CD14-positive monocyte (primary cell): ENCODE data around the gene DLGAP1. TPM values are rescaled to one million over a fixed set of nuclear protein-coding genes. Genes with fewer than 3 reads are reported as not detected.

Experiments
- DNase-seq, 3 donors: peaks; one replicate each; pipeline ENCODE4 v3.0.0-alpha.2; 2011 to 2022
- H2AFZ ChIP-seq: 2 replicates; pipeline ENCODE4 v1.6.0; 2012; ENCODE audit warnings: mild to moderate bottlenecking, low read depth, low read length, inconsistent platforms; ENCODE audit not compliant: insufficient read depth, poor library complexity, severe bottlenecking
- H3K27ac ChIP-seq, 2 donors: 1 replicate in 1 of 2; 2 replicates in 1 of 2; pipeline ENCODE4 v1.5.1; 2012 to 2013; ENCODE audit warnings: low read length in 2 of 2, control low read depth in 1 of 2, inconsistent platforms in 1 of 2, low read depth in 1 of 2, mild to moderate bottlenecking in 1 of 2
- H3K27me3 ChIP-seq, 2 donors: one replicate each; pipeline versions ENCODE4 v1.6.0 to v1.6.1; 2011 to 2013; ENCODE audit warnings: low read length in 2 of 2; ENCODE audit not compliant: control insufficient read depth in 2 of 2, insufficient read depth in 2 of 2
- H3K36me3 ChIP-seq, 2 donors: replicated peaks in 1 of 2; 1 replicate in 1 of 2; 2 replicates in 1 of 2; pipeline versions ENCODE4 v1.5.1 to v1.6.1; 2012 to 2013; ENCODE audit warnings: low read length in 2 of 2, control low read depth in 1 of 2, inconsistent platforms in 1 of 2, mild to moderate bottlenecking in 1 of 2; ENCODE audit not compliant: insufficient read depth in 2 of 2, control insufficient read depth in 1 of 2
- H3K4me1 ChIP-seq, 2 donors: 1 replicate in 1 of 2; 2 replicates in 1 of 2; pipeline versions ENCODE4 v1.5.1 to v1.6.1; 2012 to 2013; ENCODE audit warnings: low read length in 2 of 2, control low read depth in 1 of 2, inconsistent platforms in 1 of 2, mild to moderate bottlenecking in 1 of 2, moderate library complexity in 1 of 2; ENCODE audit not compliant: insufficient read depth in 2 of 2, control insufficient read depth in 1 of 2
- H3K4me2 ChIP-seq: replicated peaks from 2 replicates; pipeline ENCODE3; 2012; ENCODE audit warnings: low read length, moderate library complexity, mild to moderate bottlenecking; ENCODE audit not compliant: poor library complexity, severe bottlenecking; ENCODE audit errors: extremely low read depth
- H3K4me3 ChIP-seq, 3 experiments: fragments of 200-600 bp in 1 of 3; sonication (generic) in 1 of 3; replicated peaks in 1 of 3; 1 replicate in 2 of 3; 2 replicates in 1 of 3; pipeline ENCODE4 v1.5.1; 2011 to 2013; ENCODE audit warnings: low read length in 3 of 3, mild to moderate bottlenecking in 3 of 3, control low read depth in 2 of 3, low read depth in 2 of 3, inconsistent platforms in 1 of 3, moderate library complexity in 1 of 3
- H3K79me2 ChIP-seq: 2 replicates; pipeline ENCODE4 v1.6.0; 2012; ENCODE audit warnings: mild to moderate bottlenecking, control low read depth, inconsistent platforms, low read length, moderate library complexity; ENCODE audit not compliant: insufficient read depth
- H3K9ac ChIP-seq: 2 replicates; pipeline ENCODE4 v1.6.0; 2017; ENCODE audit warnings: low read length, mild to moderate bottlenecking; ENCODE audit not compliant: insufficient read depth, poor library complexity, severe bottlenecking
- H3K9me3 ChIP-seq, 2 donors: replicated peaks in 1 of 2; 1 replicate in 1 of 2; 2 replicates in 1 of 2; pipeline versions ENCODE4 v1.5.1 to v1.6.1; 2012 to 2013; ENCODE audit warnings: low read length in 2 of 2, control low read depth in 1 of 2; ENCODE audit not compliant: control insufficient read depth in 1 of 2, insufficient read depth in 1 of 2
- H4K20me1 ChIP-seq: 2 replicates; pipeline ENCODE4 v1.6.0; 2012; ENCODE audit warnings: mild to moderate bottlenecking, low read length, control low read depth, moderate library complexity; ENCODE audit not compliant: insufficient read depth
- H3K27ac Mint-ChIP-seq, 7 donors: one replicate each; pipeline ENCODE4 v1.8.0; 2020; ENCODE audit warnings: mild to moderate bottlenecking in 7 of 7, mixed read lengths in 7 of 7, moderate library complexity in 6 of 7, inconsistent platforms in 2 of 7
- H3K27me3 Mint-ChIP-seq, 3 donors: one replicate each; pipeline ENCODE4 v1.8.0; 2021 to 2022; ENCODE audit warnings: low read depth in 3 of 3, mild to moderate bottlenecking in 3 of 3, mixed read lengths in 3 of 3, moderate library complexity in 3 of 3, inconsistent platforms in 1 of 3
- H3K36me3 Mint-ChIP-seq, 2 donors: one replicate each; pipeline ENCODE4 v1.8.0; 2020; ENCODE audit warnings: mixed read lengths in 2 of 2, inconsistent platforms in 1 of 2, mild to moderate bottlenecking in 1 of 2
- H3K4me1 Mint-ChIP-seq: one replicate; pipeline ENCODE4 v1.8.0; 2020; ENCODE audit warnings: mild to moderate bottlenecking, mixed read lengths
- H3K4me3 Mint-ChIP-seq, 2 donors: one replicate each; pipeline ENCODE4 v1.8.0; 2020; ENCODE audit warnings: mild to moderate bottlenecking in 2 of 2, mixed read lengths in 2 of 2, moderate library complexity in 1 of 2
- H3K9me3 Mint-ChIP-seq, 7 donors: one replicate each; pipeline ENCODE4 v1.8.0; 2020 to 2022; ENCODE audit warnings: mixed read lengths in 7 of 7, mild to moderate bottlenecking in 6 of 7, moderate library complexity in 6 of 7, inconsistent platforms in 2 of 7
- WGBS: methylation state at CpG from one replicate; pipeline ENCODE4 v1.1.5; 2013; ENCODE audit warnings: missing lambda C conversion rate; ENCODE audit not compliant: insufficient coverage; 5-methylcytosine and 5-hydroxymethylcytosine counted together
- intact Hi-C, 2 donors: fragments of 100-400 bp; cut with micrococcal nuclease; formaldehyde crosslinking; loops; one replicate each; pipeline versions ENCODE4 v1.15.0 to v1.15.1; 2023
- polyA plus RNA-seq, 3 donors: library from polyadenylated mRNA; depleted of rRNA in 1 of 3; unstranded in 2 of 3; stranded (reverse) in 1 of 3; fragments of 300-500 nt in 2 of 3; fragments of >200 nt in 1 of 3; fragmentation: Illumina TruSeq in 2 of 3; gene quantifications; 1 replicate in 2 of 3; 2 replicates in 1 of 3; pipeline ENCODE4 v1.2.3, GENCODE V29; 2012 to 2021
- TF ChIP-seq, protein P1 (sequence below): fragments of 200-600 bp; IDR thresholded peaks from one replicate; pipeline ENCODE4 v1.8.0; 2022; ENCODE audit warnings: antibody characterized with exemption, mild to moderate bottlenecking

Gene DLGAP1
- polyA plus RNA-seq, 3 donors, result 0.09 to 0.42 TPM; not detected in 1

DNA sequence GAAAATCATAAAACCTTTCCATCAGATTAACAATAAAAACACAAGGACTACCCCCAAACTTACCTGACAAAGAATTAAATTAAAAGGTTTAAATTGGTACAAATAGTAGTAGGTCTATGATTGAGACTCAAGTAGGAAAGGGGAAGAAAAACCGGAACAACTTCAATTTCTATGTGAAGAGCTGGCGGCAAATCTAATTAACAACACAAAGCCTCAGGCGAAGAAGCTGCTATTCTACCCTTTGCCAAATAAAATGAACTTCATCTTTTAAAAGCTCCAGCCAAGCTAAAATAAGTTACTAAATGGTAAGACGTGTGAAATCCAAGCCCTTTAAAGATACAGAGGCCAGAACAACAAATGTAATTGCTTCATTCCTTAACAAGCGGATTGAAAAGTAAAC is 146.5 kb downstream of the DLGAP1 start:
- no peak overlapping the region for H3K4me2 ChIP-seq
- H3K79me2 ChIP-seq, result no peaks in the 10 kb centered on the region
- H3K4me1 Mint-ChIP-seq, result no peaks in the 10 kb centered on the region
- H3K4me3 Mint-ChIP-seq, result no peak overlapping the region
- no peak overlapping the region for H3K9ac ChIP-seq
- H3K36me3 ChIP-seq, result no peaks in the 10 kb centered on the region
- intact Hi-C loops, result no loop called here
- no peak overlapping the region for H3K4me3 ChIP-seq
- H3K9me3 Mint-ChIP-seq, result peaks cover 0 to 4% (median 0%) of the 10 kb centered on the region in 7 donors
- H3K27ac ChIP-seq, result no peak overlapping the region
- H2AFZ ChIP-seq, result no peak overlapping the region
- H3K36me3 Mint-ChIP-seq, result no peaks in the 10 kb centered on the region
- peaks cover 0 to 2% (median 0%) of the 10 kb centered on the region in 3 donors for H3K27me3 Mint-ChIP-seq
- DNase-seq, result no peak
- H4K20me1 ChIP-seq, result no peaks in the 10 kb centered on the region
- no peak overlapping the region for H3K27ac Mint-ChIP-seq
- no peaks in the 10 kb centered on the region for H3K9me3 ChIP-seq
- H3K27me3 ChIP-seq, result no peaks in the 10 kb centered on the region
- WGBS, result no CpG with 5 or more reads among the region's 5 CpGs
- TF ChIP-seq, protein P1, sequence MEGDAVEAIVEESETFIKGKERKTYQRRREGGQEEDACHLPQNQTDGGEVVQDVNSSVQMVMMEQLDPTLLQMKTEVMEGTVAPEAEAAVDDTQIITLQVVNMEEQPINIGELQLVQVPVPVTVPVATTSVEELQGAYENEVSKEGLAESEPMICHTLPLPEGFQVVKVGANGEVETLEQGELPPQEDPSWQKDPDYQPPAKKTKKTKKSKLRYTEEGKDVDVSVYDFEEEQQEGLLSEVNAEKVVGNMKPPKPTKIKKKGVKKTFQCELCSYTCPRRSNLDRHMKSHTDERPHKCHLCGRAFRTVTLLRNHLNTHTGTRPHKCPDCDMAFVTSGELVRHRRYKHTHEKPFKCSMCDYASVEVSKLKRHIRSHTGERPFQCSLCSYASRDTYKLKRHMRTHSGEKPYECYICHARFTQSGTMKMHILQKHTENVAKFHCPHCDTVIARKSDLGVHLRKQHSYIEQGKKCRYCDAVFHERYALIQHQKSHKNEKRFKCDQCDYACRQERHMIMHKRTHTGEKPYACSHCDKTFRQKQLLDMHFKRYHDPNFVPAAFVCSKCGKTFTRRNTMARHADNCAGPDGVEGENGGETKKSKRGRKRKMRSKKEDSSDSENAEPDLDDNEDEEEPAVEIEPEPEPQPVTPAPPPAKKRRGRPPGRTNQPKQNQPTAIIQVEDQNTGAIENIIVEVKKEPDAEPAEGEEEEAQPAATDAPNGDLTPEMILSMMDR, result no peak
- no peaks in the 10 kb centered on the region for H3K4me1 ChIP-seq

- no peaks in the 10 kb centered on the region for H3K27me3 ChIP-seq
- H3K27ac ChIP-seq, result no peak overlapping the region
- no peaks in the 10 kb centered on the region for H3K4me1 ChIP-seq
- Mint-ChIP-seq H3K27me3 (peaks cover 0 to 3% (median 0%) of the 10 kb centered on the region in 3 donors), H3K4me3 (no peak overlapping the region), H3K9me3 (peaks cover 0 to 6% (median 2%) of the 10 kb centered on the region in 7 donors), H3K4me1 (no peaks in the 10 kb centered on the region), H3K36me3 (no peaks in the 10 kb centered on the region), H3K27ac (no peak overlapping the region)
- intact Hi-C loops, result no loop called here
- H3K36me3 ChIP-seq, result no peaks in the 10 kb centered on the region
- no peak overlapping the region for H3K9ac ChIP-seq
- TF ChIP-seq, protein P1, result no peak
- DNase-seq, result no peak
- no peak overlapping the region for H3K4me2 ChIP-seq
- H3K4me3 ChIP-seq, result no peak overlapping the region
- H3K9me3 ChIP-seq, result peaks cover 9 to 11% of the 10 kb centered on the region in 2 donors
- H2AFZ ChIP-seq, result no peak overlapping the region
- H4K20me1 ChIP-seq, result no peaks in the 10 kb centered on the region
- no peaks in the 10 kb centered on the region for H3K79me2 ChIP-seq
Measured at GRCh38 chr18:4299395-4299794, 155.7 kb downstream of the DLGAP1 start.
